ENCODE results near the gene TOM1. TPM values are rescaled to one million over a fixed set of nuclear protein-coding genes. Genes with fewer than 3 reads are reported as not detected.

Gene TOM1
- total and polyA plus RNA-seq, 10 of the 15 experiments (the other 5 are each of a cell fraction or from before 2014, with no cell fraction given): 2.2 to 64.6 (median 40.3) TPM

DNA sequence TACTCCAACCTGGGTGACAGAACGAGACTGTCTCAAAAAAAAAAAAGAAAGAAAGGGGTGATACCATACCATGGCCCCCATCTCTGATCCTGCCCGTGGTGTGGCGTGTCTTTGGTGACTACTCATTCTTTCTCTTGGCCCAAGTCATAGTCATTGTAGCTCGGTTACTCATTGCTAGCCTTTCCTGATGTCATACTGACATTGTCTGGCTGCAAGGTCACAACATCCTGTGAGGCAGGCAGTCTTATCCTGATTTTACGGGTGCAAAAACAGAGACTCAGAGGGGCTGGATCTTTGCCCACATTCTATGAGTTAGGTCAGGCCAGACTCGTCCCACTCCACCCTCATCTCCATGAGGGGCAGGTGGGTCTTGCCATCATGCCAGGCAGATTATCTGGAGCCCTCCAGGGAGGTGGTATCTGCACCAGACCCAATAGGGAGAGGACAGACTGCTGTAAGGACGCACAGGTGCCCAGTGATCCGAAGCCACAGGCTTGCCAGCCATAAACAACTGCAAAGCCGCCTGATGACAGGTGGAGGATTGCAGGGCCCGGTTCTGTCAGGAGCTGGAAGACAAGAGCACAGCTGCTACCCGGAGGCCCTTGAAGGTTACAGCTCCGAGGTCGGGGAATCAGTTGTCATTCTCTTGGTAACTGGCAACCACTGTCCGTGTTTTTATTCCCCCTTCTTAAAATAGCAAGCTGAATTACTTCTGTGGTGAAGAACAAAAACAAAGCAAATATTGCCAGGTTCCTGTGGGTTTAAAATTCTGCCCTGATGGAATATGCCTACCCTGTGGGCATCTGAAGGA lies 13.8 kb downstream of the TOM1 start (continued):
- TF ChIP-seq, protein P1, sequence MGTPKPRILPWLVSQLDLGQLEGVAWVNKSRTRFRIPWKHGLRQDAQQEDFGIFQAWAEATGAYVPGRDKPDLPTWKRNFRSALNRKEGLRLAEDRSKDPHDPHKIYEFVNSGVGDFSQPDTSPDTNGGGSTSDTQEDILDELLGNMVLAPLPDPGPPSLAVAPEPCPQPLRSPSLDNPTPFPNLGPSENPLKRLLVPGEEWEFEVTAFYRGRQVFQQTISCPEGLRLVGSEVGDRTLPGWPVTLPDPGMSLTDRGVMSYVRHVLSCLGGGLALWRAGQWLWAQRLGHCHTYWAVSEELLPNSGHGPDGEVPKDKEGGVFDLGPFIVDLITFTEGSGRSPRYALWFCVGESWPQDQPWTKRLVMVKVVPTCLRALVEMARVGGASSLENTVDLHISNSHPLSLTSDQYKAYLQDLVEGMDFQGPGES (IDR thresholded peaks at IDR 0.05): no peak
- TF ChIP-seq, protein P2, sequence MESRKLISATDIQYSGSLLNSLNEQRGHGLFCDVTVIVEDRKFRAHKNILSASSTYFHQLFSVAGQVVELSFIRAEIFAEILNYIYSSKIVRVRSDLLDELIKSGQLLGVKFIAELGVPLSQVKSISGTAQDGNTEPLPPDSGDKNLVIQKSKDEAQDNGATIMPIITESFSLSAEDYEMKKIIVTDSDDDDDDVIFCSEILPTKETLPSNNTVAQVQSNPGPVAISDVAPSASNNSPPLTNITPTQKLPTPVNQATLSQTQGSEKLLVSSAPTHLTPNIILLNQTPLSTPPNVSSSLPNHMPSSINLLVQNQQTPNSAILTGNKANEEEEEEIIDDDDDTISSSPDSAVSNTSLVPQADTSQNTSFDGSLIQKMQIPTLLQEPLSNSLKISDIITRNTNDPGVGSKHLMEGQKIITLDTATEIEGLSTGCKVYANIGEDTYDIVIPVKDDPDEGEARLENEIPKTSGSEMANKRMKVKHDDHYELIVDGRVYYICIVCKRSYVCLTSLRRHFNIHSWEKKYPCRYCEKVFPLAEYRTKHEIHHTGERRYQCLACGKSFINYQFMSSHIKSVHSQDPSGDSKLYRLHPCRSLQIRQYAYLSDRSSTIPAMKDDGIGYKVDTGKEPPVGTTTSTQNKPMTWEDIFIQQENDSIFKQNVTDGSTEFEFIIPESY (IDR thresholded peaks at IDR 0.05): no peak
- TF ChIP-seq EED (IDR thresholded peaks at IDR 0.05; ENCODE audit: low read depth): peak; percentile 82
- TF ChIP-seq, protein P3, sequence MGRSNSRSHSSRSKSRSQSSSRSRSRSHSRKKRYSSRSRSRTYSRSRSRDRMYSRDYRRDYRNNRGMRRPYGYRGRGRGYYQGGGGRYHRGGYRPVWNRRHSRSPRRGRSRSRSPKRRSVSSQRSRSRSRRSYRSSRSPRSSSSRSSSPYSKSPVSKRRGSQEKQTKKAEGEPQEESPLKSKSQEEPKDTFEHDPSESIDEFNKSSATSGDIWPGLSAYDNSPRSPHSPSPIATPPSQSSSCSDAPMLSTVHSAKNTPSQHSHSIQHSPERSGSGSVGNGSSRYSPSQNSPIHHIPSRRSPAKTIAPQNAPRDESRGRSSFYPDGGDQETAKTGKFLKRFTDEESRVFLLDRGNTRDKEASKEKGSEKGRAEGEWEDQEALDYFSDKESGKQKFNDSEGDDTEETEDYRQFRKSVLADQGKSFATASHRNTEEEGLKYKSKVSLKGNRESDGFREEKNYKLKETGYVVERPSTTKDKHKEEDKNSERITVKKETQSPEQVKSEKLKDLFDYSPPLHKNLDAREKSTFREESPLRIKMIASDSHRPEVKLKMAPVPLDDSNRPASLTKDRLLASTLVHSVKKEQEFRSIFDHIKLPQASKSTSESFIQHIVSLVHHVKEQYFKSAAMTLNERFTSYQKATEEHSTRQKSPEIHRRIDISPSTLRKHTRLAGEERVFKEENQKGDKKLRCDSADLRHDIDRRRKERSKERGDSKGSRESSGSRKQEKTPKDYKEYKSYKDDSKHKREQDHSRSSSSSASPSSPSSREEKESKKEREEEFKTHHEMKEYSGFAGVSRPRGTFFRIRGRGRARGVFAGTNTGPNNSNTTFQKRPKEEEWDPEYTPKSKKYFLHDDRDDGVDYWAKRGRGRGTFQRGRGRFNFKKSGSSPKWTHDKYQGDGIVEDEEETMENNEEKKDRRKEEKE (IDR thresholded peaks at IDR 0.05): no peak
- peak; percentile 91 for TF ChIP-seq CREB1 (IDR thresholded peaks at IDR 0.05; ENCODE audit: low read depth)
- TF ChIP-seq, protein P4, sequence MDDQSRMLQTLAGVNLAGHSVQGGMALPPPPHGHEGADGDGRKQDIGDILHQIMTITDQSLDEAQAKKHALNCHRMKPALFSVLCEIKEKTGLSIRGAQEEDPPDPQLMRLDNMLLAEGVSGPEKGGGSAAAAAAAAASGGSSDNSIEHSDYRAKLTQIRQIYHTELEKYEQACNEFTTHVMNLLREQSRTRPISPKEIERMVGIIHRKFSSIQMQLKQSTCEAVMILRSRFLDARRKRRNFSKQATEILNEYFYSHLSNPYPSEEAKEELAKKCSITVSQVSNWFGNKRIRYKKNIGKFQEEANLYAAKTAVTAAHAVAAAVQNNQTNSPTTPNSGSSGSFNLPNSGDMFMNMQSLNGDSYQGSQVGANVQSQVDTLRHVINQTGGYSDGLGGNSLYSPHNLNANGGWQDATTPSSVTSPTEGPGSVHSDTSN (IDR thresholded peaks at IDR 0.05; ENCODE audit: insufficient replicate concordance, low read depth, low read length): no peak
- no peak for TF ChIP-seq RELA (IDR thresholded peaks at IDR 0.05; ENCODE audit: borderline replicate concordance, partially characterized antibody)
- peak; percentile 48 for TF ChIP-seq RUNX3 (IDR thresholded peaks at IDR 0.05; ENCODE audit: low read length)
- TF ChIP-seq, protein P5, sequence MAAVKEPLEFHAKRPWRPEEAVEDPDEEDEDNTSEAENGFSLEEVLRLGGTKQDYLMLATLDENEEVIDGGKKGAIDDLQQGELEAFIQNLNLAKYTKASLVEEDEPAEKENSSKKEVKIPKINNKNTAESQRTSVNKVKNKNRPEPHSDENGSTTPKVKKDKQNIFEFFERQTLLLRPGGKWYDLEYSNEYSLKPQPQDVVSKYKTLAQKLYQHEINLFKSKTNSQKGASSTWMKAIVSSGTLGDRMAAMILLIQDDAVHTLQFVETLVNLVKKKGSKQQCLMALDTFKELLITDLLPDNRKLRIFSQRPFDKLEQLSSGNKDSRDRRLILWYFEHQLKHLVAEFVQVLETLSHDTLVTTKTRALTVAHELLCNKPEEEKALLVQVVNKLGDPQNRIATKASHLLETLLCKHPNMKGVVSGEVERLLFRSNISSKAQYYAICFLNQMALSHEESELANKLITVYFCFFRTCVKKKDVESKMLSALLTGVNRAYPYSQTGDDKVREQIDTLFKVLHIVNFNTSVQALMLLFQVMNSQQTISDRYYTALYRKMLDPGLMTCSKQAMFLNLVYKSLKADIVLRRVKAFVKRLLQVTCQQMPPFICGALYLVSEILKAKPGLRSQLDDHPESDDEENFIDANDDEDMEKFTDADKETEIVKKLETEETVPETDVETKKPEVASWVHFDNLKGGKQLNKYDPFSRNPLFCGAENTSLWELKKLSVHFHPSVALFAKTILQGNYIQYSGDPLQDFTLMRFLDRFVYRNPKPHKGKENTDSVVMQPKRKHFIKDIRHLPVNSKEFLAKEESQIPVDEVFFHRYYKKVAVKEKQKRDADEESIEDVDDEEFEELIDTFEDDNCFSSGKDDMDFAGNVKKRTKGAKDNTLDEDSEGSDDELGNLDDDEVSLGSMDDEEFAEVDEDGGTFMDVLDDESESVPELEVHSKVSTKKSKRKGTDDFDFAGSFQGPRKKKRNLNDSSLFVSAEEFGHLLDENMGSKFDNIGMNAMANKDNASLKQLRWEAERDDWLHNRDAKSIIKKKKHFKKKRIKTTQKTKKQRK (IDR thresholded peaks at IDR 0.05; ENCODE audit: low read depth, low read length): no peak
- TF ChIP-seq NFIC (IDR thresholded peaks at IDR 0.05; ENCODE audit: low read depth, low read length): peak; percentile 61; the same call in 1 of the 2 replicates
- TF ChIP-seq NR2C2 (IDR thresholded peaks at IDR 0.05; ENCODE audit: borderline replicate concordance, control insufficient read depth, insufficient read length, low read depth): no peak
- TF ChIP-seq ZNF24 (IDR thresholded peaks at IDR 0.05): no peak
- TF ChIP-seq, protein P6, sequence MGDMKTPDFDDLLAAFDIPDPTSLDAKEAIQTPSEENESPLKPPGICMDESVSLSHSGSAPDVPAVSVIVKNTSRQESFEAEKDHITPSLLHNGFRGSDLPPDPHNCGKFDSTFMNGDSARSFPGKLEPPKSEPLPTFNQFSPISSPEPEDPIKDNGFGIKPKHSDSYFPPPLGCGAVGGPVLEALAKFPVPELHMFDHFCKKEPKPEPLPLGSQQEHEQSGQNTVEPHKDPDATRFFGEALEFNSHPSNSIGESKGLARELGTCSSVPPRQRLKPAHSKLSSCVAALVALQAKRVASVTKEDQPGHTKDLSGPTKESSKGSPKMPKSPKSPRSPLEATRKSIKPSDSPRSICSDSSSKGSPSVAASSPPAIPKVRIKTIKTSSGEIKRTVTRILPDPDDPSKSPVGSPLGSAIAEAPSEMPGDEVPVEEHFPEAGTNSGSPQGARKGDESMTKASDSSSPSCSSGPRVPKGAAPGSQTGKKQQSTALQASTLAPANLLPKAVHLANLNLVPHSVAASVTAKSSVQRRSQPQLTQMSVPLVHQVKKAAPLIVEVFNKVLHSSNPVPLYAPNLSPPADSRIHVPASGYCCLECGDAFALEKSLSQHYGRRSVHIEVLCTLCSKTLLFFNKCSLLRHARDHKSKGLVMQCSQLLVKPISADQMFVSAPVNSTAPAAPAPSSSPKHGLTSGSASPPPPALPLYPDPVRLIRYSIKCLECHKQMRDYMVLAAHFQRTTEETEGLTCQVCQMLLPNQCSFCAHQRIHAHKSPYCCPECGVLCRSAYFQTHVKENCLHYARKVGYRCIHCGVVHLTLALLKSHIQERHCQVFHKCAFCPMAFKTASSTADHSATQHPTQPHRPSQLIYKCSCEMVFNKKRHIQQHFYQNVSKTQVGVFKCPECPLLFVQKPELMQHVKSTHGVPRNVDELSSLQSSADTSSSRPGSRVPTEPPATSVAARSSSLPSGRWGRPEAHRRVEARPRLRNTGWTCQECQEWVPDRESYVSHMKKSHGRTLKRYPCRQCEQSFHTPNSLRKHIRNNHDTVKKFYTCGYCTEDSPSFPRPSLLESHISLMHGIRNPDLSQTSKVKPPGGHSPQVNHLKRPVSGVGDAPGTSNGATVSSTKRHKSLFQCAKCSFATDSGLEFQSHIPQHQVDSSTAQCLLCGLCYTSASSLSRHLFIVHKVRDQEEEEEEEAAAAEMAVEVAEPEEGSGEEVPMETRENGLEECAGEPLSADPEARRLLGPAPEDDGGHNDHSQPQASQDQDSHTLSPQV (IDR thresholded peaks at IDR 0.05): no peak

All from GM12878 (cell line).